ENCODE results near the gene PAPSS2. TPM values are rescaled to one million over a fixed set of nuclear protein-coding genes. Genes with fewer than 3 reads are reported as not detected.
A peak's percentile ranks its signal among the peaks of the same experiment; 100 is the strongest.

The PAPSS2 gene
- total RNA-seq, 1 donor from 2014 or later, result 21.1 TPM

DNA sequence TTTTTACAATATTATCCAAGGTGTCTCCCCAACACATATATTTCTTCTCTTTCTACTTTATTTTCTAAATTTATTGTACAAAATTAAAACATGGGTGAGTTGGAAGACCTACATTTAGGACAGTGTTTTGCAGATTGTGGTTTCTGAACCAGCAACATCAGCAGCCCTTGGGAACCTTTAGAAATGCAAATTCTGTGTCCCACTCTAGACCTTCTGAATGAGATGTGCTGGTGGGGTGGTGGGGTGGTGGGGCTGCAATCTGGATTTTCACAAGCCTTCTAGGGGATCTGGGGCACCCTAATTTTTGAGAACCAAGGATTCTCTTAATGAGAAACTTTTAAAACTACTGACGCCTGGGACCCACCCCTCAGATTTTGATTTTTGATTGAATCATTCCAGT, 7.4 kb upstream of the PAPSS2 start:
- Mint-ChIP-seq H3K4me1 (ENCODE audit: unreplicated experiment) (peaks cover 13% of the 10 kb centered on the region), H3K9me3 (peaks cover 4% of the 10 kb centered on the region), H3K36me3 (no peaks in the 10 kb centered on the region), H3K27me3 (no peaks in the 10 kb centered on the region), H3K4me3 (no peak overlapping the region), H3K27ac (no peak overlapping the region)
- DNase-seq (ENCODE audit: extremely low spot score, unreplicated experiment), result no peak
- TF ChIP-seq, protein P1, sequence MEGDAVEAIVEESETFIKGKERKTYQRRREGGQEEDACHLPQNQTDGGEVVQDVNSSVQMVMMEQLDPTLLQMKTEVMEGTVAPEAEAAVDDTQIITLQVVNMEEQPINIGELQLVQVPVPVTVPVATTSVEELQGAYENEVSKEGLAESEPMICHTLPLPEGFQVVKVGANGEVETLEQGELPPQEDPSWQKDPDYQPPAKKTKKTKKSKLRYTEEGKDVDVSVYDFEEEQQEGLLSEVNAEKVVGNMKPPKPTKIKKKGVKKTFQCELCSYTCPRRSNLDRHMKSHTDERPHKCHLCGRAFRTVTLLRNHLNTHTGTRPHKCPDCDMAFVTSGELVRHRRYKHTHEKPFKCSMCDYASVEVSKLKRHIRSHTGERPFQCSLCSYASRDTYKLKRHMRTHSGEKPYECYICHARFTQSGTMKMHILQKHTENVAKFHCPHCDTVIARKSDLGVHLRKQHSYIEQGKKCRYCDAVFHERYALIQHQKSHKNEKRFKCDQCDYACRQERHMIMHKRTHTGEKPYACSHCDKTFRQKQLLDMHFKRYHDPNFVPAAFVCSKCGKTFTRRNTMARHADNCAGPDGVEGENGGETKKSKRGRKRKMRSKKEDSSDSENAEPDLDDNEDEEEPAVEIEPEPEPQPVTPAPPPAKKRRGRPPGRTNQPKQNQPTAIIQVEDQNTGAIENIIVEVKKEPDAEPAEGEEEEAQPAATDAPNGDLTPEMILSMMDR (conservative IDR thresholded peaks at IDR 0.05), result no peak

DNA sequence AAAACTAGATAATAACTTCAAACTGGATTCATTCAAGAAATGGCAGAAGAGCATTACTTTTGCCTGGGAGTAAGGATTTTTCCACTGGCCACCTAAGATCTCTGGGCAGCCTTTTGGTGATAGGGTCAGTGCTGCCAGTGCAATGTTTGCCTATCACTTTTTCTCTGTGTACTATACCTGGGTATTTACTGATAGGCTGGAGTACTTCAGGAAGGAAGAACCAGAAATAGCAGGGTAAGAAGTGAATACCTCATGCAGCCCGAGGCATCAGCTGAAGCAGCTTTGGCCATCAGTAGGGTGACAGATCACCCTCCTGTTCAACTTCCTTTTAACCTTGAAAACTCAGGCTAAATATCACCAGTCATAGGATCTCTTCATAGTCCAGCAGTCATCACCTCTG, 5.5 kb upstream of the PAPSS2 start:
- TF ChIP-seq, protein P1 (conservative IDR thresholded peaks at IDR 0.05), result no peak
- no peak for DNase-seq (ENCODE audit: extremely low spot score, unreplicated experiment)
- H3K4me3 Mint-ChIP-seq, result no peak overlapping the region
- H3K27me3 Mint-ChIP-seq, result peaks cover 6% of the 10 kb centered on the region
- no peaks in the 10 kb centered on the region for H3K9me3 Mint-ChIP-seq
- no peaks in the 10 kb centered on the region for H3K36me3 Mint-ChIP-seq
- H3K27ac Mint-ChIP-seq, result peak overlapping the region; percentile 39
- peaks cover 24% of the 10 kb centered on the region for H3K4me1 Mint-ChIP-seq (ENCODE audit: unreplicated experiment)

DNA sequence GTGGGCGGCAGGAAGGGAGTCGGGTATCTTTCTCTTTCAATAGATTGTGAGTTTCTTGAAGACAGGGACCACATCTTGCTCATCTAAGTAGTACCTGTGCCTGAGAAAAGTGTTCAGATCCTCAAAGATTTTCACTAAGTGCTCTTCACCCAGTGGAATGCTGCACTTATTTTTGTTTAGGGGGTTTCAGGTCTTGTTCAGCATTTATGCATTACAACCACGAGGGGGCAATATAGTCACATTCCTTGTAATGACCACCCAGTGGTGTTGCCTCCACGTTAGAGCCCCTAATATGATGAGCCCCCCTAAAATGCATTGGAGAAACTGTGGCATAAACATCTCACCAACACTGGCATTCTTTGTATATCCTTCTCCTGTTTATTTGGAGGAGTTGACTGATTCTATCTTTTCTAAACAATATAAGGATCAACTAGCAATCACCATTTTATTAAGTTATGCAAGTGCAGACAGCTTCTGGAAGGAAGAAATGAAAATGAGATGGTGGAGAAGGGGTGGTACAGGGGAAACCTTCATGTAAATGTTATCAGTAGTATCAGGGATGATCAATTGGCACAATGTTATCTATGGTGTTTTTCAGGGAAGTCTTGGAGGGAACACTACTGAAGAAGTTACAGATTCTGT, 3.1 kb upstream of the PAPSS2 start:
- Mint-ChIP-seq H3K4me3 (peak overlapping the region; percentile 34), H3K4me1 (ENCODE audit: unreplicated experiment) (peaks cover 29% of the 10 kb centered on the region), H3K9me3 (no peaks in the 10 kb centered on the region), H3K27ac (no peak overlapping the region), H3K36me3 (no peaks in the 10 kb centered on the region), H3K27me3 (peaks cover 21% of the 10 kb centered on the region)
- no peak for DNase-seq (ENCODE audit: extremely low spot score, unreplicated experiment)
- TF ChIP-seq, protein P1 (conservative IDR thresholded peaks at IDR 0.05), result peak; percentile 86

DNA sequence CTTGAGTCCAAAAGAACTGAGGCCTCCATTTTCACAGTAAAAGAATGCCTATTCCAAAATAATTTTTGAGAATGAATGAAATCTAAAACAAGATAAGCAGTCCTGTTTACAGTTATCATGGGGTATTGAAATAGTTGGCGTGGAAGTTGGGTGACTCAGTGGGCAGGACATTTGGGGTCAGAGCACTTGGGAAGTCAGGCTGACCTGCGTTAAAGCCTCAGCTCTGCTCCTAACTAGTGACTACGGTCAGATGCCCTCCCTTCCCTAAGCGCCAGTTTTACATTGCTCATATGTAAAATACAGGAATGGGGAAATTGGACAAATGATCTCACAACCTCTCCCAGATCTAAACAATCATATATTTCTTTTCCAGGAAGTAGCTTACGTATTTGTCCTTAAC, 2.3 kb upstream of the PAPSS2 start:
- Mint-ChIP-seq H3K27me3 (peaks cover 27% of the 10 kb centered on the region), H3K4me1 (ENCODE audit: unreplicated experiment) (peaks cover 29% of the 10 kb centered on the region)
- no peak for DNase-seq (ENCODE audit: extremely low spot score, unreplicated experiment)

DNA sequence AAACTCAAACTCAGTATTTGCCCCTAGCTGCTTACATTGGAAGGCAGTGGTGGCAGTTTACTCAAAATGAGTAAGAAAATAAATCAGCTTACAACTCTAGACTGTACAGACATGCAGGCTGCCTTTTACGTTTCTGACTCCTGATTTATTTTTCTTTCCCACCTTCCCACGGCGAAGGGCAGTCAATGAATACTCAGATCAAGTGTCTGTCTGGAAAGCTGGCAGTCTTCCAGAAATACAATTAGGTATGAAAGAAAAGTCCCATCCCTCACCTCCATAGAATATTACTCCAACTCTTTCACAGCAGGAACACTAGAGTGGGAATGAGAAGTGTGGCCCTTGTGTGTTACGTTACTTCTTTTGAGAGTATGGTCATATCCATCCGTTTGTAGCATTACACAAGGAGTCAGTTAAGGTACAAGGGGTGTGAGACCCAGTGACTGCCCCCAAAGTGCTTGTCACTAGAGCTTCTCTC, 1.3 kb upstream of the PAPSS2 start:
- no peak for DNase-seq (ENCODE audit: extremely low spot score, unreplicated experiment)
- Mint-ChIP-seq H3K27ac (peak overlapping the region; percentile 46), H3K4me3 (peak overlapping the region; percentile 89), H3K4me1 (ENCODE audit: unreplicated experiment) (peaks cover 29% of the 10 kb centered on the region), H3K36me3 (no peaks in the 10 kb centered on the region), H3K9me3 (no peaks in the 10 kb centered on the region), H3K27me3 (peaks cover 27% of the 10 kb centered on the region)
- TF ChIP-seq, protein P1 (conservative IDR thresholded peaks at IDR 0.05), result no peak

More for the DNA sequence above, 2.3 kb upstream of the PAPSS2 start:
- Mint-ChIP-seq H3K36me3 (no peaks in the 10 kb centered on the region), H3K9me3 (no peaks in the 10 kb centered on the region), H3K4me3 (no peak overlapping the region), H3K27ac (no peak overlapping the region)
- TF ChIP-seq, protein P1 (conservative IDR thresholded peaks at IDR 0.05), result no peak
